Esophagus muscularis mucosa (tissue), 4 donors: ENCODE results near the gene MACROD2. TPM values are rescaled to one million over a fixed set of nuclear protein-coding genes. Genes with fewer than 3 reads are reported as not detected.

Source experiments
- DNase-seq: peaks from one replicate; pipeline ENCODE4 v3.0.0-alpha.2; 2017; ENCODE audit errors: extremely low spot score
- H3K27ac ChIP-seq, 4 donors: fragments of 200-600 bp; sonication (generic); replicated peaks in 1 of 4; 1 replicate in 3 of 4; 2 replicates in 1 of 4; pipeline ENCODE4 v1.5.1; 2016 to 2019; ENCODE audit warnings: mild to moderate bottlenecking in 1 of 4
- H3K27me3 ChIP-seq, 4 donors: fragments of 200-600 bp; sonication (generic); one replicate each; pipeline versions ENCODE4 v1.5.1 to v1.6.0; 2016 to 2019
- H3K36me3 ChIP-seq, 4 donors: fragments of 200-600 bp; sonication (generic); one replicate each; pipeline ENCODE4 v1.5.1; 2016 to 2019
- H3K4me1 ChIP-seq, 4 donors: fragments of 200-600 bp; sonication (generic); one replicate each; pipeline ENCODE4 v1.5.1; 2016 to 2019
- H3K4me3 ChIP-seq, 4 donors: fragments of 200-600 bp; sonication (generic); 1 replicate in 2 of 4; 2 replicates in 2 of 4; pipeline ENCODE4 v1.5.1; 2016 to 2019; ENCODE audit warnings: mild to moderate bottlenecking in 4 of 4, moderate library complexity in 1 of 4
- H3K9me3 ChIP-seq, 4 donors: fragments of 200-600 bp; sonication (generic); 1 replicate in 3 of 4; 2 replicates in 1 of 4; pipeline ENCODE4 v1.5.1; 2016 to 2019
- EP300 ChIP-seq: sonication (generic); formaldehyde crosslinking; IDR thresholded peaks from one replicate; pipeline ENCODE4 v1.6.1; 2017; ENCODE audit warnings: antibody characterized with exemption
- POLR2A ChIP-seq: fragments of 450-650 bp; IDR thresholded peaks from one replicate; pipeline ENCODE4 v1.6.1; 2017; ENCODE audit warnings: antibody characterized with exemption, moderate library complexity, mild to moderate bottlenecking, low read depth
- POLR2AphosphoS5 ChIP-seq, 2 donors: sonication (generic); formaldehyde crosslinking; IDR thresholded peaks; one replicate each; pipeline ENCODE4 v1.6.1; 2017; ENCODE audit warnings: antibody characterized with exemption in 2 of 2
- WGBS: methylation state at CpG from one replicate; pipeline ENCODE4 v1.1.5; 2018; 5-methylcytosine and 5-hydroxymethylcytosine counted together
- intact Hi-C: fragments of 100-400 bp; cut with DNase I; formaldehyde crosslinking; loops from one replicate; pipeline ENCODE4 v1.15.1; 2023
- total RNA-seq, 4 donors: library from RNA; depleted of rRNA; stranded (reverse); fragments of >200 nt; gene quantifications; one replicate each; pipeline versions ENCODE4 v1.1.0 to v1.2.1, GENCODE V29; 2016
- TF ChIP-seq, protein P1 (sequence below), 3 experiments: fragments of 200-600 bp in 2 of 3; fragments of 450-650 bp in 1 of 3; sonication (generic) in 2 of 3; IDR thresholded peaks; one replicate each; pipeline ENCODE4 v1.5.1; 2017 to 2019; ENCODE audit warnings: antibody characterized with exemption in 3 of 3, mild to moderate bottlenecking in 2 of 3, moderate library complexity in 1 of 3

Gene MACROD2
- total RNA-seq, 4 donors from 2014 or later: 1.4 to 3.6 (median 2.6) TPM

DNA sequence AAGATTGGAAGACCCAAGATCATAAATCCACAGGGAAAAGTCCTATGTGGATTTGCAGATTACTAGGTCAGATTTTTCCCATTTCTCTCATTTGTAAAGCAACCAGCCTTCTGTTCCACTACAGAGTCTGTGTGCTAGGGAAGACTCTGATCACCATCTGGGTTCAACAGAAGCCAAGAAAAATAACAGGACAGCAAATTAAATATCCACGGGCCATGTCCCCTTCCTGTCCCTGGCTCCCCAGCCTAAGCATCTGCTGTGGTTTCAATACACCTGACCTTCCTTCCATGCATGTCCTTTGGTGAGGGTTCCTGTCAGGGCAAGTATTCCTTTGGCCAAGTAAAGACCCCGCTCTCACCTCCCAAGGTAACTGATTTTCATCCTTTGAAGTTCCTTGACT, 2019.1 kb downstream of the MACROD2 start:
- Histone ChIP-seq H3K27me3 (no peaks in the 10 kb centered on the region), H3K4me3 (no peak overlapping the region), H3K9me3 (no peaks in the 10 kb centered on the region), H3K36me3 (no peaks in the 10 kb centered on the region), H3K4me1 (no peaks in the 10 kb centered on the region), H3K27ac (no peak overlapping the region)
- TF ChIP-seq EP300 (no peak), POLR2A (no peak), POLR2AphosphoS5 (IDR thresholded peaks at IDR 0.05) (no peak)
- TF ChIP-seq, protein P1, sequence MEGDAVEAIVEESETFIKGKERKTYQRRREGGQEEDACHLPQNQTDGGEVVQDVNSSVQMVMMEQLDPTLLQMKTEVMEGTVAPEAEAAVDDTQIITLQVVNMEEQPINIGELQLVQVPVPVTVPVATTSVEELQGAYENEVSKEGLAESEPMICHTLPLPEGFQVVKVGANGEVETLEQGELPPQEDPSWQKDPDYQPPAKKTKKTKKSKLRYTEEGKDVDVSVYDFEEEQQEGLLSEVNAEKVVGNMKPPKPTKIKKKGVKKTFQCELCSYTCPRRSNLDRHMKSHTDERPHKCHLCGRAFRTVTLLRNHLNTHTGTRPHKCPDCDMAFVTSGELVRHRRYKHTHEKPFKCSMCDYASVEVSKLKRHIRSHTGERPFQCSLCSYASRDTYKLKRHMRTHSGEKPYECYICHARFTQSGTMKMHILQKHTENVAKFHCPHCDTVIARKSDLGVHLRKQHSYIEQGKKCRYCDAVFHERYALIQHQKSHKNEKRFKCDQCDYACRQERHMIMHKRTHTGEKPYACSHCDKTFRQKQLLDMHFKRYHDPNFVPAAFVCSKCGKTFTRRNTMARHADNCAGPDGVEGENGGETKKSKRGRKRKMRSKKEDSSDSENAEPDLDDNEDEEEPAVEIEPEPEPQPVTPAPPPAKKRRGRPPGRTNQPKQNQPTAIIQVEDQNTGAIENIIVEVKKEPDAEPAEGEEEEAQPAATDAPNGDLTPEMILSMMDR (IDR thresholded peaks at IDR 0.05): no peak
- WGBS: 68% methylated on average over 2 of the region's 2 CpGs
- DNase-seq: no peak
- intact Hi-C loops: no loop called here

DNA sequence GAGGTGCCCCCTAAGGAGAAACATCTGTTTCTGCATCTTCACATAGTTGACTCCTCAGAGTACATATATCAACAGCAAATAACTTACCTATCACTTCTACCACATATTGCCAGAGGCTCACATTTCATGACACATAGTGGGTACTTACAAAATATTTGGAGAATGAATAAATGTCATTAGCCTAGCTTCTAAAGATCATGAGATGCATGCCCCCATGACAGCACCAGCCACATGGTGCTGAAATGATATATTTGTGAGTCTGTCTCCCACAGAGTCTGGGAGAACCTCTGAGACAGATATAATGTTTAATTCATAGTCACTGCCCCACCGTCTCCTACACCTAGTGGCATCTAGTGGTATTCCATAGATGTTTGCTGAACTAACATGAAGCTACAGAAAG, 2022.3 kb downstream of the MACROD2 start:
- intact Hi-C loops: no loop called here
- no peaks in the 10 kb centered on the region for H3K27me3 ChIP-seq
- WGBS: 79% methylated on average over 1 of the region's 1 CpG
- H3K36me3 ChIP-seq: no peaks in the 10 kb centered on the region
- no peaks in the 10 kb centered on the region for H3K4me1 ChIP-seq
- no peak overlapping the region for H3K27ac ChIP-seq
- H3K9me3 ChIP-seq: no peaks in the 10 kb centered on the region
- TF ChIP-seq POLR2A (no peak), POLR2AphosphoS5 (IDR thresholded peaks at IDR 0.05) (no peak), EP300 (no peak)
- TF ChIP-seq, protein P1 (IDR thresholded peaks at IDR 0.05): no peak
- H3K4me3 ChIP-seq: no peak overlapping the region
- DNase-seq: no peak

DNA sequence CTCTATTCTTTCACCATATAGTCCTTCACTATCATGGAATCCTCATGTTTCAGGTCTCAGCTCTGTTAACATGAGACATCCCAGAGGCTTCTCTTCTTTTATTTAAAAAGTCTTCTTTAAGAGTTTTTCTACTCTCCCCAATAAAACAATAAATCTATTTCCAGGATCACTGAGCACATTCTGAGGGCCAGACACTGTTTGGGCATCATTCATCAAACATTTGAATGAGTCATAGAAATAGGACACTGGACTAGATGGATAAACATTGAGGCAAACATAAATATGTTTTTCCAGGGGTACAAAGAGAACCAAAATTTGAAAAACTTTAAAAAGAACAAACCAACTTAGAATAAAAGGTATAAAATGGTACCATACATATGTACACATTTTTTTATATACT, 2023.6 kb downstream of the MACROD2 start:
- Histone ChIP-seq H3K9me3 (no peaks in the 10 kb centered on the region), H3K36me3 (no peaks in the 10 kb centered on the region), H3K4me1 (no peaks in the 10 kb centered on the region), H3K27ac (no peak overlapping the region), H3K27me3 (no peaks in the 10 kb centered on the region), H3K4me3 (no peak overlapping the region)
- no peak for DNase-seq
- TF ChIP-seq, protein P1 (IDR thresholded peaks at IDR 0.05): no peak
- TF ChIP-seq POLR2A: no peak
- no peak for TF ChIP-seq POLR2AphosphoS5 (IDR thresholded peaks at IDR 0.05)
- no peak for TF ChIP-seq EP300
- intact Hi-C loops: no loop called here

DNA sequence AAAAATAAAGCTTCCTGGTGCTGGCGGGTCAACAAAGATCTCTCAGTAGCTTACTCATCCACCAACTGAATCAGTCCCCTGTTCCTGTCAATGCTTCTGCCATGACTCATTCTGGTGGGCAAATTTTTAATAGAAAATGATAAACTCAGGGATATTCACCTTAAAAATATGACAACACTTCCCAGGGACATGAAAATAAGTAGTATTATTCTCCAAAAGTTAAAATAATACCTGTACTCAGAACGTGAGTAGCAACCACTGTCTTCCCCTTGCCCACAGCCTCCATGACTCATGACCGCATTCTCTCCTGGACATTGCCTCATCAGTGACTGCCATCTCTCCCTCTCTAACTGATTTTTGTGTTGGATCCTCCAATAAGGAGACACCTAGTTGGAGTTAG, 2025.7 kb downstream of the MACROD2 start:
- Histone ChIP-seq H3K9me3 (no peaks in the 10 kb centered on the region), H3K27ac (no peak overlapping the region), H3K27me3 (no peaks in the 10 kb centered on the region), H3K4me3 (no peak overlapping the region), H3K36me3 (no peaks in the 10 kb centered on the region), H3K4me1 (no peaks in the 10 kb centered on the region)
- TF ChIP-seq POLR2AphosphoS5 (IDR thresholded peaks at IDR 0.05): no peak
- TF ChIP-seq, protein P1 (IDR thresholded peaks at IDR 0.05): no peak
- no peak for TF ChIP-seq POLR2A
- no peak for TF ChIP-seq EP300
- no peak for DNase-seq
- 61% methylated on average over 3 of the region's 3 CpGs for WGBS
- intact Hi-C loops: no loop called here

DNA sequence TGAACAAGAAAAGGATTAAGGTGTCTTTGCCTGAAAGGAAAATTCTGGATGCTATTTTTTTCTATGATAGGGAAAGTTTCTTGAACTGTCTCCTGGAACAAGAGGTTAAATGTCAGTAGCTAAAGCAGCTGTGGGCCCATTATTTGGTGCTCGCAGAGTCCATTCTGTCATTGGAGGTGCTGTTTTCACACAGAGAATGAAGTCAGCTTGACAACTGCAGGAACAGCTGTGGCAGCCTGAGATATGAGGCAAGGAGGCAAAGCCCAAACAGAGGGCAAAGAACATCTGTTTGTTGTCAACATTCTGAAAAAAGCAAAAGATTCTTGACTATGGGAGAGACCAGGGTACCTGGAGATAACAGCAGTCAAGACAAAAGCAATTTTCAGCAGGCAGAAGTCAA, 2029.8 kb downstream of the MACROD2 start:
- Histone ChIP-seq H3K27me3 (no peaks in the 10 kb centered on the region), H3K9me3 (no peaks in the 10 kb centered on the region), H3K36me3 (no peaks in the 10 kb centered on the region), H3K4me1 (no peaks in the 10 kb centered on the region), H3K4me3 (no peak overlapping the region), H3K27ac (no peak overlapping the region)
- DNase-seq: no peak
- intact Hi-C loops: no loop called here
- no peak for TF ChIP-seq POLR2AphosphoS5 (IDR thresholded peaks at IDR 0.05)
- TF ChIP-seq, protein P1 (IDR thresholded peaks at IDR 0.05): no peak
- TF ChIP-seq EP300: no peak
- no peak for TF ChIP-seq POLR2A
- WGBS: 72% methylated on average over 1 of the region's 1 CpG
